Stimulated activated CD8-positive, alpha-beta memory T cell treated with anti-CD3 and anti-CD28 coated beads, Interleukin-12 subunit alpha, Interleukin-12 subunit beta, amount 100 ng/mL, for 24 hours (primary cell): Measurements from ENCODE around the gene GSS.

ENCODE experiments used
- DNase-seq: peaks from one replicate; pipeline ENCODE4 v3.0.0-alpha.2; 2020; ENCODE audit errors: extremely low read depth

The GSS gene

DNA sequence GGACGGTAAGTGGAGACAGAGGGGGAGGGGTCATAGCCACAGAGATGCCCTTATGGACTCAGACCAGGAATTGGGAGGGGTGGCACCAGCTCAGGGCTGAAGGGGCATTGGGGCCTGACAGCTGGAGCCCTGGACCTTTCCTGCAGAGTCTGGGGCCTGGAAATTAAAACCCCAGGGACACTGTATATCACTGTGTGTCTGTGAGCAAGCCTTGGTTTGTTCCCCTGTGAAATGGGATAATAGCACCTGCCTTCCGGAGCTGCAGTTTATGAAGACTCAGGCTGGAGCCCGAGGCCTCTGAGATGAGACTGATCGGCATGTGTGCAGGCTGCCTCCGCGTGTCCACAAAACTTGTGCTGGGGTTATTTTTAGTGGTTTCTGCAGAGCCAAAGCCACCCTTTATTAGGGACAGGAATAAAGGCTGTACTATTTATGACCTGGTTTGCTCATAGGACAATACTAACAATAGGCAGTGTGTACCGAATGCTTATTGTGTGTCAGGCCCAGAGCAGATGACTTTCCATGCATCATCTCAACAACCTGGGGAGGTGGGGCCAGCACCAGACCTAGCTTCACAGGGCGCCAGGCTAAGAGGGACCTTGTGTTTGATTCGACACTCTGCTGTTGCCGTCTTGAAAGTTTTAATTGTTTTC lies 22.6 kb upstream of the GSS start:
- DNase-seq, result no peak

DNA sequence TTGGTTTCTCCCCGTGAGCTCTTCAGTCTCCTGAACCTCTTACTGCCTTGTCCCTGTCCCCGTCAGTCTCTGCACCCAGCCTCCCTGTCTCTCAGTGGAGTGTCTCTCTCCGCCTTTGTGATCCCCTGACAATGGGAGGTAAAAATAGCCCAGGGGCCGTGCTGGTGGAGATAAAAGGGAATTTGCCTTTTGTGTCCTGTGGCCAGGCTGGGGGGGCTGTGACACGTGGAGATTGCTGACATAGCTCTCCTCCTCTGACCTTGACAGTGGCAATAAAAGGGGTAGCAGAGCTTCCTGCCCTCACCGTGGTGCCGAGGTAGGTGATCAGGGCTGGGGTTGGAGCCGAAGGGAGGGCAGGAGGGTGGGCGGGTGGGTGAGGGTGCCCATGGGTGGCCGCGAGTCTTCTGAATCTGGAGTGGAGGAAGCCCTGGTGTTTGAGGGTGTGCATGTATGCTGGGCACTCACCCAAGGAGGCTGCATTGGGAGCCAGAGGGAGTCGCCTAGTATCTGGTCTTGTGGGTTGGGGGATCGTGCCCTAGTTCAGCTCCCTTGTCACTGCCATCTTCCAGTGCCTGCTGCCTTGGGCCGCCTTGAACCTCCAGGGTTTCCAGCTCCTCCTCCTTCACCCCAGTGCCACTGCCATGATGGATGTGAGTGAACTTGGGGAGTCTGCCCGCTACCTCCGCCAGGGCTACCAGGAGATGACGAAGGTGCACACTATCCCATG lies 21.9 kb upstream of the GSS start:
- no peak for DNase-seq

DNA sequence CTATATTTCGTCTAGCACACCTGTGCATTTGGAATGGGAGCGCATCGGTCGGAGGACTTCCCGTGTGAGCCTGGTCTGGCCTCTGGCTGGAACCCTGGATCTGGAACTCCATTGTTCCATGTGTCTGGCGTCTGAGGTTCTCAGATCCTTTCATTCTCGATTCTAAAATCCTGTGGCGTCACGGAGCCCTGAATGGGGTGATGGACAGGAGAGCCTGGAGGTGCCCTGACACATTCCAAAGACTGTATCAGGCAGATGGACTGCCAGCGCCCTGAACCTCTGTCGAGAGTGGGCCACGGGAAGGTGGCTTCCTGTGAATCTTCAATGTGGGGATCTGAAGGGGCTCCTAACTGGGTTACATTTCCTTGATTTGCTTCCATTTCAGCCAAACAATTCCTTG lies 20.7 kb upstream of the GSS start:
- DNase-seq, result no peak

- no peak for DNase-seq
Measured at GRCh38 chr20:34974246-34974645, 18.6 kb upstream of the GSS start.

GRCh38 chr20:34971561-34972235 lies 16.1 kb upstream of the GSS start:
- DNase-seq, result no peak

DNA sequence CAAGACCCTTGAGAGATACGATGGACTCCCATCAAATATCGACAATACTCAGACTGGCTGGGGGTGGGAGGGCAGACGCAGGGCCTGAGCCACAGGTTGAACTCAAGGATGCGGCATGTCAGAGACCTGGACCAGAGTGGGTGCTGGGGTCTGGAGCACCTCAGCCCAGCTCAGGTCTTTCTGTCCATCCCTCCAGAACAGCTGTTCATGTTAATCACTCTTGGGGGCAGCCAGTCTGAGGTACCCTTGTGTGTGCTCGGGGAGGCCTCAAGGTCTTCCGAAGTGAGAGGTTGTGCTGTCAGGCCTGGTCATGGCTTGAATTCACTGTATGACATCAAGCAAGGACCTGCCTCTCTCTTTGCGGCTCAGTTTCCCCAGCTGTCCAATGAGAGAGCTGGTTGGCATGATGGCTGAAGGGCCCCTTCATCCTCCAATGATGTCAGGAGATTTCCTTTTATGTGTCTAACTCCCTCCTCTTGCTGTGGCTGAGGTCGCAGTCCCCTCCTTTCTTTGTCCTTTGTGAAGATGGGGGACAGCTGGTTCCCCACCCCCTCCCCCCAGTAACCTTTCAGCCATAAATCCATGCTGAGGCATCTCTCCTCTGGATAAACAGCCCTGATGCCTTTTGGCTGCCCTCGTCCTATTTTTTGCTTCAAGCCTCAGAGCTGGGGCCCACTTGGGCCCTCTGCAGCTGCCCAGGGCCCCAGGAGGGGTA lies 15.4 kb upstream of the GSS start:
- no peak for DNase-seq

GRCh38 chr20:34970193-34970840 lies 14.7 kb upstream of the GSS start:
- no peak for DNase-seq

- DNase-seq, result no peak
Measured at GRCh38 chr20:34968042-34968775, 12.6 kb upstream of the GSS start.

DNA sequence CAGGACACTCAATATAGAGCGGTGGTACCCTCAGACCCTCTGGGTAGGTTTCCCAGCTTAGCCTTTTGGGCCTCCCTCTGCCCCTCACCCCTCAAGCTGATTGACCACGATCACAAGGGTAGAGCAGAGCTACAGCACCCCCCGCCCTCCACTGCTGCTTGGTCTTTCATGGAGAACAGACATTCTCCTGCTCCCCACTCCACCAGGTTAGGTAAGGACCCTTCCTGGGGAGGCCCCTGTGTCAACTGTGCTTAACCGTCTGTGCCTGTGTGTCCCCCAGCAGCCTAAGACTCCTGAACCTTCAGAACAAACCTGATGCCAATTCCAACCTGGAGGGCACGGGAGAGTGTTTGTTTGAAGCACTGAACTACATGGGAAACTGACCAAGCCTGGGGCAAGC lies 11.8 kb upstream of the GSS start:
- DNase-seq, result no peak

- DNase-seq, result no peak
Measured at GRCh38 chr20:34965051-34965450, 9.4 kb upstream of the GSS start.

- no peak for DNase-seq
Measured at GRCh38 chr20:34964486-34964885, 8.9 kb upstream of the GSS start.

DNA sequence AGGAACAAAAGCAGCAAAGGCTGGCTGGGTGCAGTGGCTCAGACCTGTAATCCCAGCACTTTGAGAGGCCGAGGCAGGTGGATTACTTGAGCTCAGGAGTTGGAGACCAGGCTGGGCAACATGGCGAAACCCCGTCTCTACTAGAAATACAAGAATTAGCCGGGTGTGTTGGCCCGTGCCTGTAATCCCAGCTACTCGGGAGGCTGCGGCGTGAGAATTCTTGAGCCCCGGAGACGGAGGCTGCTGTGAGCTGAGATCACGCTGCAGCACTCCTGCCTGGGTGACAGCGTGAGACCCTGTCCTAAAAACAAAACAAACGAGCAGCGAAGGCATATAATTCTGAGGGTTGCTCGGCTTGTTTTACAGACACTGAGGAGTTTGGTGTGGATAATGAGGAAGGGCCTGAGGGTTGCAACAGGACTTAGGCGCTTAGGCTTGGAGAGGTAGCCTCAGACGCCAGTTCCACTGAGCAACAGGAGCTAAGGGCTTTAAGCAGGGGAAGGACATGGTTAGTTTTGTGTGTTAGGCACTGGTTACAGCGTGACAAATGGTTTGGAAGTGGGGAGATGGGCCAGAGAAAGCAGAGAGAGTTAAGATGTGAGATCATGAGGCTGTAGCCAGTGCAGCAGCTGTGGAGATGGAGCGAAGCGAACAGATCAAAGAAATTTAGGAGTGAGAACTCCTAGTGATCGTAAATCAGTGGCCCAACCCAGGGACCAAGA lies 1.3 kb upstream of the GSS start:
- DNase-seq, result no peak

- DNase-seq, result no peak
Measured at GRCh38 chr20:34956041-34956458, 444 bp upstream of the GSS start.

- DNase-seq, result no peak
Measured at GRCh38 chr20:34954904-34955230, 739 bp downstream of the GSS start.

DNA sequence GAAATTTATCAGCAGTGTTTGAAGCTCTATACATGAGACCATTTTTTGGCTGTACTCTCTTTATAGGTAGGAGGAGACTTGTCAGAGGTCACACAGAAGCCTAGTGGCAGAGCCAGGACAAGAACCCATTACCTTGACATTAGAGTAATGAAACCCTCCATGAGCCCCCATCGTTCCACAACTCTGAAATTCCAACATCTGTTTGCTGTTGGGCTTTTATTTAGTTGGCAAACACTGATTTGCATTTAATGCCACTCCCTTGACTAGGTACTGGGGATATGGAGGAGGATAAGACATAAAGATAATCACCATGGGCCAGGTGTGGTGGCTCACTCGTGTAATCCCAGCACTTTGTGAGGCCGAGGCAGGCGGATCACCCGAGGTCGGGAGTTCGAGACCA lies 1.6 kb downstream of the GSS start:
- DNase-seq, result no peak

DNA sequence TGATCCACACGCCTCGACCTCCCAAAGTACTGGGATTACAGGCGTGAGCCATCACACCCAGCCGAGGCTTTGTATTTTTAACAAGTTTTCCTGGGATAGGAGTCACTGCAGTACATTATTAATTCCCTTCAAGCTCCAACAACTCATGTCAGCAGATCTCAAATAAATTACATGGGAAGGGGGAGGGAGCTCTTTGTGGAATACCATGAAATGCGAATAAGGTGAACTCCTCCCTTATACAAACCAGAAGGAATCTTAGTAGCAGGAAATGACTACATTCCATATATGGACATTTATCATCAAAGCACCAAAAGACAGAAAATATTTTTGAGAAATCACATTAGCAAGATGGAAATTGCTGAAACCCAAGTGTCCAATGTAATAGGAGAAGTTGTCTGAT lies 2.9 kb downstream of the GSS start:
- no peak for DNase-seq

DNA sequence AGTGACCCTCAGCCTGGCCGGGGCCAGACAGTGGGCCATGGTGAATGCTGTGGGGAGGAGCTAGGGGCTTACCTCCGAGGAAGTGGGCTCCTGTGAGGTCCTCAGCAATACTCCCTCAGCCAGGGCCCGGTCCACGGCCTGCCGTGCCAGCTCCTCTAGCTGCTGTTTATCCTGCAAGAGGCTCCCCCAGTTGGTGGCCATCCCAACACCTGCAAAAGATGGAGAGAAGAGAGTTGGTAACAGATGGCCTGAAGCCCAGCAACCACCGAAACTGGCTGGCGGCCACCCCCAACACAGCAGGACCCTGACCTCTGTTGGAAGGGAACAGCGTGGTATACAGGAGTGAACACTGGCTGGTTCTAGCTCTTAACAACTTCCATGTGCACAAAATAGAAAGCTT lies 4.0 kb downstream of the GSS start:
- DNase-seq, result no peak

DNA sequence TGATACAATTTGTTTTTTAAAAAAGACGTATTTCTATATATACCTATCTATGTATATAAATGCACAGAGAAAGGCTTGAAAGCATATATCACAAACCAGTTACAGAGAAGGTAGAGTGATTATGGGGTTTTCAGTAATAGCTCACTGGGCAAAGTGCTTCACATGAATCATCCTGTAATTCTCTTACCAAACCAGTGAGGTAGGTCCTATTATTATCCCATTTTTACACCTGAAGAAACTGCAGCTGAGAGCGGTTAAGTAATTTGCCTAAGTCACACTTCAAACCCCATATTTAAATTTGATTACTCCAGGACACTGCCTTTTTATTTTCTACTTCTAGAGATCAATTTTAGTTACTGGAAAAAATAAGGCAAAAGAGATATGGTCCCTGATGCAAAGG lies 4.4 kb downstream of the GSS start:
- DNase-seq, result no peak

DNA sequence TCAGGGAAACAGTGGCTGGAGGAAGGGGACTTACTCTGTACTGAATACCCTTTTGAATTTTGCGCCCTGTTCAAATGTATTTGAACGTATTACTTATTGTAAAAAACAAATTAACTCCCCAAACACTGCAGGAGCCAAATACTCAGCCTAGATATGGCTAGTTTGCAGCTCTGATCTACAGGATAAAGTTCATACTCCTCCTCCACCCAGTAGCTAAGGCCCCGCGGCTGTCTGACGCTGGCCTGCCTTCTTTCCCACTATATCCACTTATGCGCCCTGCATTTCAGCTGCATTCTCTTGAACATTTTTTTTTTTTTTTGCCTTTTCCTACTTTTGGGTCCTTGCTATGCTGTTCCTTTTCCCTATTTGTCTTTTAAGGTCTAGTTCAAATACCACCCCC lies 6.5 kb downstream of the GSS start:
- DNase-seq, result no peak

DNA sequence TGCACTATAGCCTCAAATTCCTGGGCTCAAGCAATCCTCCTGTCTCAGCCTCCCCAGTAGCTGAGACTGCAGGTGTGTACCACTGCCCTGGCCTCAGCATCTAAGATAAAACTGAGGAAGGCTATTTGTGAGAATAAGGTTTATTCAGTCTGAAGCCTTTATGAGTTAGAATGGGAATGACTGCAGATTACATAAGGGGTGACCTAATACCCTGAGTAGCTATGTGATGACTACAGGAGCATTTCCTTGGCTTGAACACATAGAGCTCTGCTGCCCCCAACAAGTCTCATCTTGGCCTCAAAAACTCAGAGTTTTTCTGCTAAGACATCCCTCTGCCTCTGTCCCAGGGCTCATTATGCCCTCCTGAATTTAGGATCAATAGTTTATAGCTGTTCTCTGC lies 7.6 kb downstream of the GSS start:
- DNase-seq, result no peak

DNA sequence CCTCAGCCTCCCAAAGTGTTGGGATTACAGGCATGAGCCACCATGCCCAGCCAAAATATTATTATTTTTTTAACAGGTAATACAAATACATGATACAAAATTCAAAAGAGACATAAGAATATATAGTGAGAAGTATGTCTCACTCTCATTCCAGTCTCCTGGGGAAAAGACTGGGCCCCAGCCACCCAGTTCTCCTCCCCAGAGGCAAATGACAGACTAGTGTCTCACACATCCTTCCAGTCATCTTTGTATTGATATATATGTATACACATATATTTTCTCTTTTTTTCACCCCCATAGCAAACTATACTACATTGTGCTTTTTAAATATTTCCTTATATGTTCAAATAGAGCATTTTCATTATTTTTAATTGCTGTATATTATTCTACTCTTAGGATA lies 8.3 kb downstream of the GSS start:
- DNase-seq, result no peak
